ES-I3 (cell line): ENCODE measurements around the gene CERS6.

ENCODE experiments used
- H3K36me3 ChIP-seq: 2 replicates; pipeline ENCODE4 v1.6.1; 2013; ENCODE audit warnings: mild to moderate bottlenecking, low read length, control low read depth, moderate library complexity; ENCODE audit not compliant: insufficient read depth
- H3K4me1 ChIP-seq: 2 replicates; pipeline ENCODE4 v1.6.1; 2013; ENCODE audit warnings: mild to moderate bottlenecking, control low read depth, low read length; ENCODE audit not compliant: insufficient read depth
- H3K9ac ChIP-seq: 2 replicates; pipeline ENCODE4 v1.6.1; 2013; ENCODE audit warnings: low read depth, mild to moderate bottlenecking, low read length, moderate library complexity
- H3K9me3 ChIP-seq: 2 replicates; pipeline ENCODE4 v1.6.1; 2013; ENCODE audit warnings: mild to moderate bottlenecking, low read length, moderate library complexity; ENCODE audit not compliant: control insufficient read depth, insufficient read depth

Gene CERS6

DNA sequence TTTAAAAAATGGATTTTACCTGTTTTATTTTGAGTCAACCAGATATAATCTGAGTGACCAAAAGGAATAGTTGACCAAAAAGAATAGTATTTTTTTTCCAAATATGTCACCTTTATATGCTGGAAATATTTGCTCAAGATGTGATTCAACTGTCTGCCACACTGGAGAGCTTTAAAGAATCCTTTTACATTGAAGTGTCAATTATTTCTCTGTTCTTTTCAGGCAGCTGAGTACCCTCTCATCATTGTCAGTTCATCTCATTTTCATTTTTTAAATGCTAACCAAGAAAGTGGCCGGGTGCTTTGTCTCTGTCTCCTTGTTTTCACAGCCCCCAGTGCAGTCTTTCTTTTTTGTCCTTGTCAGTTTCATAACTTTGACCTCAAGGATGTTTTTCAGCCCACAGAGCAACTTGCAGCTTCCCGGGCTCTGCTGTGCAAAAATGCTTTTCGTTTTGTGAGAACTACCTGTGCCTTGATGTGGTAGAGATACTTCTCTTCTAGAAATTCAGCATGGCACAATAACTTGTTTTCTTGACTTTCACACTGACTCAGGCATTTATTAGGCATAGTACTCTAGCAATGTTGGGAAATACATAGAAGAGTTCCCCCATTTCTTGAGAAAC lies 23.4 kb upstream of the CERS6 start:
- H3K36me3 ChIP-seq = no peaks in the 10 kb centered on the region
- no peaks in the 10 kb centered on the region for H3K9me3 ChIP-seq
- H3K9ac ChIP-seq = no peak overlapping the region
- H3K4me1 ChIP-seq = 0 out of 2 replicates have a peak, but pooled peaks cover 4% of the 10 kb centered on the region

DNA sequence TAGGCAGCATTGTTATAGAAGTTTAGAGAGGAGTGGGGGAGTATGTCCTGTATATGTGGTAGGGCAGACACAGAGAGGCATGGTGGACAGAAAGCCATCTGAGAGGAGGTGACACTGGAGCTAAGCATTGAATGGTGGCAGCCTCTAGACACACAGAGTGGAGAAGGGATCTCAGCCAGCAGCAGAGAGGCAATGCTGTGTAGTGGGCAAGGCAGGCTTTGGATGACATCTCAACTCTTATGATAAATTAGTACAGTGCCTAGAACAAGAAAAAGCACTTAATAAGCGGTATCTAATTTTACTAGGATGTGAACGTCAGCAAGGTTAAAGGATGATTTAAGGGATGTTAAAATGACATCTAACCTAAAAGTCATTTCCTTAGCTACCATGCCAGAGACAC lies 22.5 kb upstream of the CERS6 start:
- no peak overlapping the region for H3K9ac ChIP-seq
- H3K4me1 ChIP-seq = 0 out of 2 replicates have a peak, but pooled peaks cover 4% of the 10 kb centered on the region
- H3K36me3 ChIP-seq = no peaks in the 10 kb centered on the region
- no peaks in the 10 kb centered on the region for H3K9me3 ChIP-seq

DNA sequence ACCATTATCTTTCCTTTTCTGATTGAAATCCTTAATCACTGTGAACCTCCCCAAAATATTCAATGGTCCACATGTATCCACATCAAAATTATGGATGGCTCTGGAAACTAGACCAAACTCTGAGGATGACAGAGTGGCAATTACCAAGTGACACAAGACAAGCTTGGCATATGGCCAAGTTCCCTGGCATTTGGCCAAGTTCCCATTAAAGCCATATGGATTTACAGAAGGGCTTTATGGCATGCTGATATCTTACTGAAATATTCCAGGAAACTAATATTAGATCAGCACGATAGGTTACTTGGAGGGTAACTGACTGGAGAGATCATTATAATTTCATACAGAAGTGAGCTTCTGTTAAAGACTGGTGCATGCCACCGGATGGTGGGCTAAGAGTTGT lies 21.9 kb upstream of the CERS6 start:
- Histone ChIP-seq H3K36me3 (no peaks in the 10 kb centered on the region), H3K9me3 (no peaks in the 10 kb centered on the region), H3K4me1 (0 out of 2 replicates have a peak, but pooled peaks cover 4% of the 10 kb centered on the region), H3K9ac (no peak overlapping the region)

DNA sequence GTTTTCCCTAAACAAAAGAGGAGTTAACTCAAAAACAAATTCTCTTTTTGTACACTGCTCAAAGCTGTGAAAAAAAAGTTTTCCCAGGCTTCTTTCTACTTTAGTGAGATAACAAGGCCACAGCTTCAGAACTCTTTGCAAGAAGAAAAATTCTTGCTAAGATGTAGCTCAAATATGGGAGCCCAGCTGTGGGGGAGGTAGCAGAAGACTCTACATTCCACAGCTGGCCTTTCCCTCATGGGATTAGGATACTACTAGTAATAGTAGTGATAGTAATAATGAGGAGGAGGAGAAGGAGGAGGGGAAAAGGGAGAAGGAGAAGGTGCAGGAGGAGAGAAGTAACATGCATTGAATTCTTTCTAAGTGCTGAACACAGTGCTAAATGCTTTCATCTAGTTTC lies 19.2 kb upstream of the CERS6 start:
- Histone ChIP-seq H3K9ac (no peak overlapping the region), H3K9me3 (no peaks in the 10 kb centered on the region), H3K4me1 (no peaks in the 10 kb centered on the region), H3K36me3 (no peaks in the 10 kb centered on the region)

DNA sequence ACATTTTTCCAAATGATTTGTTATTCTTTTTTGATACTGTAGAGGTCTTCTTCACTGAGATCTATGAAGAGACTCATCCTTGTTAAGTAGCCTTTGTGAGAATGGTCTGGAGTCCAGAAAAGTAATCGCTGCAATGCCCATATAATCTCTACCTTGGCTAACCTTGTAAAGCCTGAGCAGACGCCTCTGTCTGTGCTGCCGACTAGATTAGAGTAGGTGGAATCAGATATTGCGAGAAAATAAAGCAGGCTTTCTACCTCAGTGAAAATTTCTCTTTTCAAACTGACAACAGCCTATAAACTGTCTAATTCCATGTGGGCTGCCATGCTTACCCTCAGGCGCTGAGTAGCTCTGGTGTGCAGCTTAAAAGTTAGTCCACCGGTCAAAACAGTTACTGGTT lies 17.5 kb upstream of the CERS6 start:
- Histone ChIP-seq H3K36me3 (no peaks in the 10 kb centered on the region), H3K9ac (no peak overlapping the region), H3K4me1 (no peaks in the 10 kb centered on the region)

DNA sequence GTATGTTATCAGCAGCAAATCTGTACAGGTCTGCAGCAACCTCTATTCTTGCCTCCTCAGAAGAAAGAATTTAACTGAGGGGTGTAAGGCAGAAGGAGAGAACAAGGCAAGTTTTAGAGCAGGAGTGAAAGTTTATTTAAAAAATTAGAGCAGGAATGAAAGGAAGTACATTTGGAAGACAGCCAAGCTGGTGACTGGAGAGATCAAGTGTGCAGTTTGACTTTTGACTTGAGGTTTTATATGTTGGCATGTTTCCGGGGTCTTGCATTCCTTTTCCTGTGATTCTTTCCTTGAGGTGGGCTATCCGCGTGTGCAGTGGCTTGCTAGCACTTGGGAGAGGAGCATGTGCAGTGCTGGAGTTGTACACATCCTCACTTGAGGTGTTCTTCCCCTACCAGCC lies 16.5 kb upstream of the CERS6 start:
- H3K9me3 ChIP-seq = no peaks in the 10 kb centered on the region
- H3K36me3 ChIP-seq = no peaks in the 10 kb centered on the region

More for the DNA sequence above, 17.5 kb upstream of the CERS6 start:
- no peaks in the 10 kb centered on the region for H3K9me3 ChIP-seq

DNA sequence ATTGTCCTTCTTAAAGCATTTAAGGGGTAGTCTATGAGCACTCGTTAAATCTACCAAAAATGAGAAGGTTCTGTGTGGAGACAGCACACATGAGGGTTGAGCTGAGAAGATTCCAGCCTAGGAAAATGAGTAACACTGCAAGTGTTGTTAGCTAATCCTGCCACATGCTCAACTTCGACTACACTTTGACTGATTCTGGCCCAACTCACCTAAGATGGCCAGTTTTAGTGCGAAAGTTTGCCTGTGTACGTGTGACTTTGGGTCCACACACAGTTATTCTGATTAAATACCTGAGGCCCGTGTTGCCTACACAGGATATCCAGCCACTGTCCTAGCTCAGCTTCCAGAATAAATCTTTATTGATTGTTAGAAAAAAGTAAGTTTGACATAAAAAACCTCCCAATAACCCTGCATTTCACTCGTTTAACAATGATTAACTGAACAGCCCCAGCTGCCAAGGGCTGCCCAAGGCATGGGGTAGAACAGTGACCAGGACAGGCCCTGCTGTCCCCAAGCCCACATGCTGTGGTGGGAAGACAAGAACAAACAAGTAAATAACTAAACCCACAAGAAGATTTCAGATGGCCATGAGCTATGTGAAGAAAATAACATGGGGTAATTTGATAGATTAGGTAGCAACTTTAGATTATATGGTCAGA lies 14.7 kb upstream of the CERS6 start:
- Histone ChIP-seq H3K9ac (no peak overlapping the region), H3K36me3 (no peaks in the 10 kb centered on the region), H3K4me1 (no peaks in the 10 kb centered on the region), H3K9me3 (no peaks in the 10 kb centered on the region)

More for the DNA sequence above, 16.5 kb upstream of the CERS6 start:
- no peaks in the 10 kb centered on the region for H3K4me1 ChIP-seq
- no peak overlapping the region for H3K9ac ChIP-seq

DNA sequence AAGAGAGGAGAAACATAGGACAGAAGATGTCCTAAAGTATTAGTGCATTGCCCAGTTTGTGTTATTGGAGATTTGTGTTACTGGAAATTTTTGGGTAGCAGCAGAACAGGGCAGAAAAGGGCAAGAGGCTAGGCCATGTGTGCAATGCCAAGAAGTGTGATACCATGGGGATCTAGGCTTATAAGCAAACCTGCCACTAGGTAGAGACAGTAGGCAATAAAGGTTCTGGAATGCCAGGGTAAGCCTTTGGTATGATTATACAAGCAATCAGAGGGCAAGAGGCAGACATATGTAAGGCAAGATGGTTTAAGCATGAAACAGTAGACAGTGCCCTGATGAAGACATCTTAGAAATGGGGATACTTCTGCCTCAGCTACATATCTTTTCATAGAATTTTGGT lies 12.3 kb upstream of the CERS6 start:
- H3K9ac ChIP-seq = no peak overlapping the region
- H3K9me3 ChIP-seq = no peaks in the 10 kb centered on the region
- no peaks in the 10 kb centered on the region for H3K36me3 ChIP-seq
- H3K4me1 ChIP-seq = no peaks in the 10 kb centered on the region

DNA sequence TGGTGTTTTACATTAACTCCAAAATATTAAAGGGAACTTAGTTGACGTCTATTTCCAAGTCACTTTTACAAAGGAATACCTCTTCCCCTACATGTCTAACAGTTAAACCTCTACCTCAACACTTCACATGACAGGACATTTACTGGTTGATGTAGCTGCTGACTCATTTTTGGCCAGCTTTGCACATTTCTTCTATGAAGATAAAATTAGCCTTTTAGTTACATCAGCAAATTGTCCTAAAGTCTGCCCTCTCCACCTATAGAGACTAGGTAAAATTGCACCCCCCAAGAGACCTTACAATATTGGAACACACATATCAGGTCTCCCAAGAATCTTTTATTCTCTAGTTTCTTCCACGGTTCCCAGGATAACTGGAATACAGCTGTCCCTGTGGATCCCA lies 10.1 kb upstream of the CERS6 start:
- no peak overlapping the region for H3K9ac ChIP-seq
- no peaks in the 10 kb centered on the region for H3K4me1 ChIP-seq
- no peaks in the 10 kb centered on the region for H3K9me3 ChIP-seq
- H3K36me3 ChIP-seq = no peaks in the 10 kb centered on the region

DNA sequence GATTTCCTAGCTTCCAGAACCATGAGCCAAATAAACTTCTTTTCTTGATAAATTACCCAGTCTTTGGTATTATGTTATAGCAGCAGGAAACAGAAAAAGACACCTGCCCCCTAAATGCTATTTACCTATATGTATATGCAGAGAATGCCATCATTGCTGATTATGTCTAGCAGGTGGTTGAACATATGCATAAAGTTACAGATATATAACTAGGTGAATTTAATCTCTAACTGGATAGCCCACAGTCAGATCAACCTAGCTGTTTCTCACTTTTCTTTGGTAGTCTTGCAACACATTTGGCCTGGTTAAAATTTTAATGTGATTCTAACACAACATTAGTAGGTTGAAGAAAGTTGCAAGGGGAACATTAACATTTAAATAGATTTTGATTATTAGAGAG lies 7.1 kb upstream of the CERS6 start:
- no peaks in the 10 kb centered on the region for H3K4me1 ChIP-seq
- H3K9me3 ChIP-seq = no peaks in the 10 kb centered on the region
- no peak overlapping the region for H3K9ac ChIP-seq
- H3K36me3 ChIP-seq = no peaks in the 10 kb centered on the region

DNA sequence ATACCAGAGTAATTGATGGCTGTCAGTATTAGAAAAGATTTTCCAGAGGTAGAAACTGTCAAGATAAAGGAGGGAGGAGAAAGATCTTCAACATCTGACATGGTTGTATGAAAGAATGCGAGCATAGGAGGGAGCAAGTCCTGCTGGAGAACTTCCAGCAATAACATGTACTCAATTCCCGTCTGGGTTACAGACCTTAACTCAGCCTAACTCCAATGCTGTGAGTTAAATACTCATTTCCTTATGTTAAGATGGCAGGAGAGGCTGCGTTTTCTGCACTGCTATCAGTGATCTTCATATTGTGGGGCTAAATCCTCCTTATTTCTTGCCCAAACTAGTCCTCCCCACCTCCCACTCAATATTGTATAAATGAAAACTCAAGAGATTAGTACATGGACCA lies 6.7 kb upstream of the CERS6 start:
- Histone ChIP-seq H3K9ac (no peak overlapping the region), H3K4me1 (no peaks in the 10 kb centered on the region), H3K9me3 (no peaks in the 10 kb centered on the region), H3K36me3 (no peaks in the 10 kb centered on the region)

DNA sequence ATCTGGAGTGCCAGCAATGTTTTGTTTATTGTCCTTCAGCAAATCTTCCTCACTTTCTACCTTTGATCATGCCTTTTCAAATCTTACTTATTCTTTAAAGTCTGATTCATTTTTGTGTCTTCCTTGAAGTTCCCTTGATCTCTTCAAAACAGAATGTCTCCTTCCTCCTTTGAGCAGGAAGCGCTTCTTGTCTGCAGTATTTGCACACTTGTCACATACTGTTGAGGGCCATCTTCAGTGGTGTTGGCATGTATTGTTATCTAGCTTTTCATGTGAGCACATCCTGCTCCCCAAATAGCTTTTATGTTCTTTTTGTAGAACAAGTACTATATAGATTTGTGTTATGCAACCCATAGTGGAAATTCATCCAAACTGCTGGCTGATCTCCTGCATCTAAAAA lies 5.9 kb upstream of the CERS6 start:
- Histone ChIP-seq H3K9ac (no peak overlapping the region), H3K4me1 (no peaks in the 10 kb centered on the region), H3K9me3 (no peaks in the 10 kb centered on the region), H3K36me3 (no peaks in the 10 kb centered on the region)

DNA sequence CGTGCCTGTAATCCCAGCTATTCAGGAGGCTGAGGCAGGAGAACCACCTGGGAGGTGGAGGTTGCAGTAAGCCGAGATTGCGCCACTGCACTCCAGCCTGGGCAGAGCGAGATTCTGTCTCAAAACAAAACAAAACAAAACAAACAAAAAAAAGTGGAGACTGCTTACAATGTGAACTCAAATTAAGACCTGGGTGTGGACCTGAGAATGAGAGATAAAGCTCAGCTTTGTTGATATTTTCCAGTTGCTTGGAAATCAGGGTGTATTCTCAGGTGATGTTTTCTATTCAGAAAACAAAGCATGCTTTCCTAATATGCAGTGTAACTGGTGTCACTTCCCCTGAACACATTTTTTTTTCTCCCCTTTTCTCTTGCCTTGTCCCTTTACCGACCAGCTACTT lies 5.3 kb upstream of the CERS6 start:
- H3K36me3 ChIP-seq = no peaks in the 10 kb centered on the region
- no peaks in the 10 kb centered on the region for H3K9me3 ChIP-seq
- H3K9ac ChIP-seq = no peak overlapping the region
- no peaks in the 10 kb centered on the region for H3K4me1 ChIP-seq

DNA sequence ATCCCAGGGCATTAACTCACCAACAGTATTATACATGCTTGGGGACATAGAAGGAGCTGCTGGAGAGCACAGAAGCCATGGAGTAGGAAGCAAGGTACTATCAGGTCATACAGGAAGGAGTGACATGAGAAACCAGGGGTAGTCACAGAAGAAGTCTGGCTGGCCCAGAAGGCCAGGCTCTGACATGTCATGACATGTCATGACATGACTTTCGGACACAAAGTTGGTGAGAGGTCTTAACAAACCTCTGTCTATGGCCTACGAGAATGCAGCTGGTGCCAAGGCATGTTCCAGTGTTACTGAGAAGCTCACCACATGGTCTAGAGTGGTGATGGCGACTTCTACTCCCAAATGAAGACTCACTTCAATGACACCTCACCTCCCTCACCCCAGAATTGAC lies 3.3 kb upstream of the CERS6 start:
- Histone ChIP-seq H3K36me3 (no peaks in the 10 kb centered on the region), H3K4me1 (peaks cover 4% of the 10 kb centered on the region; the same call in 1 of the 2 replicates), H3K9me3 (no peaks in the 10 kb centered on the region), H3K9ac (no peak overlapping the region)

DNA sequence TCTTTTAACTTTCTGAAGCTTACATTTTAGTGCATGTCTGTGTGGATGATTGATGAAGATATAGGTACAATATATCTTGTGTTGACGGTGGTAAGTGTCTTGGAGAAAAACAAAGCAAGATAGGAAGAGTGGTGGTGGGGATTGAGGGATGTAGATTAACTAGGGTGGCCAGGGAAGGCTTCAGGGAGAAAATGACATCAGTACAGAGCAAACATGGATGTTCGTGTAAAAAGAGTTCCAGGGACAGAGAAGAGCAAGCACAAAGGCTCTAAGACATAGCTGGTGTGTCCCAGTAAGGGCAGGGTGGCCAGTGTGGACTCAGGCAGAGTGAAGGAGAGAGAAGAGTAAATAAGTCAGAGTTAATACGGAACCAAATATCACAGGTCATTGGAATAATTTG lies 2.7 kb upstream of the CERS6 start:
- no peaks in the 10 kb centered on the region for H3K36me3 ChIP-seq
- no peak overlapping the region for H3K9ac ChIP-seq
- H3K4me1 ChIP-seq = peaks cover 8% of the 10 kb centered on the region; the same call in 1 of the 2 replicates
- H3K9me3 ChIP-seq = no peaks in the 10 kb centered on the region
